ENCODE results near the gene CYP2W1.
A peak's percentile ranks its signal among the peaks of the same experiment; 100 is the strongest.

Gene CYP2W1

GRCh38 chr7:961546-962400 lies 21.2 kb upstream of the CYP2W1 start:
- peaks cover 28% of the 10 kb centered on the region for H3K4me1 Mint-ChIP-seq
- H3K27me3 Mint-ChIP-seq (ENCODE audit: low read depth), result peaks cover 17% of the 10 kb centered on the region
- TF ChIP-seq CTCF (IDR thresholded peaks at IDR 0.05; ENCODE audit: unreplicated experiment in 3 of 3), result no peak
- H3K9me3 Mint-ChIP-seq, result no peaks in the 10 kb centered on the region
- H3K36me3 Mint-ChIP-seq (ENCODE audit: low read depth), result no peaks in the 10 kb centered on the region
- no peak overlapping the region for H3K27ac Mint-ChIP-seq
- no peak overlapping the region for H3K4me3 Mint-ChIP-seq

GRCh38 chr7:962401-963081 lies 20.4 kb upstream of the CYP2W1 start:
- peaks cover 12% of the 10 kb centered on the region for H3K27me3 Mint-ChIP-seq (ENCODE audit: low read depth)
- peaks cover 28% of the 10 kb centered on the region for H3K4me1 Mint-ChIP-seq
- TF ChIP-seq CTCF (IDR thresholded peaks at IDR 0.05; ENCODE audit: unreplicated experiment in 3 of 3), result no peak
- H3K36me3 Mint-ChIP-seq (ENCODE audit: low read depth), result peaks cover 4% of the 10 kb centered on the region
- no peaks in the 10 kb centered on the region for H3K9me3 Mint-ChIP-seq
- no peak overlapping the region for H3K4me3 Mint-ChIP-seq
- H3K27ac Mint-ChIP-seq, result no peak overlapping the region

- Mint-ChIP-seq H3K4me3 (no peak overlapping the region), H3K27ac (no peak overlapping the region), H3K27me3 (ENCODE audit: low read depth) (peaks cover 12% of the 10 kb centered on the region), H3K36me3 (ENCODE audit: low read depth) (peaks cover 11% of the 10 kb centered on the region), H3K4me1 (peaks cover 28% of the 10 kb centered on the region), H3K9me3 (no peaks in the 10 kb centered on the region)
- no peak for TF ChIP-seq CTCF (IDR thresholded peaks at IDR 0.05; ENCODE audit: unreplicated experiment in 3 of 3)
Measured at GRCh38 chr7:963236-964078, 19.5 kb upstream of the CYP2W1 start.

GRCh38 chr7:964401-965231 lies 18.4 kb upstream of the CYP2W1 start:
- Mint-ChIP-seq H3K27me3 (ENCODE audit: low read depth) (peaks cover 5% of the 10 kb centered on the region), H3K36me3 (ENCODE audit: low read depth) (peaks cover 13% of the 10 kb centered on the region), H3K4me1 (peaks cover 28% of the 10 kb centered on the region), H3K27ac (peak overlapping the region in 2 of 3 experiments; percentile 60 to 73), H3K9me3 (no peaks in the 10 kb centered on the region), H3K4me3 (peak overlapping the region in 1 of 3 experiments; percentile 39)
- no peak for TF ChIP-seq CTCF (IDR thresholded peaks at IDR 0.05; ENCODE audit: unreplicated experiment in 3 of 3)

- H3K27ac Mint-ChIP-seq, result peak overlapping the region in 2 of 3 experiments; percentile 1 to 28
- H3K9me3 Mint-ChIP-seq, result no peaks in the 10 kb centered on the region
- no peak for TF ChIP-seq CTCF (IDR thresholded peaks at IDR 0.05; ENCODE audit: unreplicated experiment in 3 of 3)
- no peak overlapping the region for H3K4me3 Mint-ChIP-seq
- peaks cover 22% of the 10 kb centered on the region for H3K36me3 Mint-ChIP-seq (ENCODE audit: low read depth)
- no peaks in the 10 kb centered on the region for H3K27me3 Mint-ChIP-seq (ENCODE audit: low read depth)
- peaks cover 23% of the 10 kb centered on the region for H3K4me1 Mint-ChIP-seq
Measured at GRCh38 chr7:966291-967069, 16.5 kb upstream of the CYP2W1 start.

All from nephron (organoid).